A549 (cell line): ENCODE measurements around the gene CA10.

ENCODE experiments used
- CHD4 ChIP-seq: fragments of 200-600 bp; sonication (generic); IDR thresholded peaks from 2 replicates; pipeline ENCODE4 v1.6.1; 2016; ENCODE audit warnings: antibody characterized with exemption, mild to moderate bottlenecking, borderline replicate concordance
- TP53 ChIP-seq: fragments of 250-450 bp; sonication (Bioruptor Pico); IDR thresholded peaks from 2 replicates; pipeline ENCODE4 v1.5.0; 2021; ENCODE audit warnings: mild to moderate bottlenecking, moderate library complexity

DNA sequence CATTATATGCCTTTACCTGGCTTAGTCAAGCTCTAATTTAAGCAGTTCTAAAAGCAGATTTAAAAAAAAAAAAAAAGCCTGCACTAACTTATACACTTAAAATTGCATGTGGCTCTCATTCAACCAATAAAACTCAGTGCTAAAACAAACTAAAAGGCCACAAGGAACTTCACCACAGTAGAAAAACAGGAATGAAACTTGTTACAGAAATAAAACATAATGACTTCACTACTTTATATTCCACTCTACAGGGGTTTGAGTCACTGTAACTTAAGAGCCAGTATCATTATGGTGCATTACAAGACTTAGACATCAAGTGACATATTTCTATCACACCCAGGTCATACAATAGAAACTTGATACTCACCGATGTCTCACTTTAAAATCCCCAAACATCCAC, 11.1 kb downstream of the CA10 start:
- no peak for TF ChIP-seq TP53
- TF ChIP-seq CHD4: no peak
